Measurements from ENCODE around the gene CDC37. TPM values are rescaled to one million over a fixed set of nuclear protein-coding genes. Genes with fewer than 3 reads are reported as not detected.

Gene CDC37
- total RNA-seq, 4 donors from 2014 or later, result 144 to 177 (median 162) TPM

DNA sequence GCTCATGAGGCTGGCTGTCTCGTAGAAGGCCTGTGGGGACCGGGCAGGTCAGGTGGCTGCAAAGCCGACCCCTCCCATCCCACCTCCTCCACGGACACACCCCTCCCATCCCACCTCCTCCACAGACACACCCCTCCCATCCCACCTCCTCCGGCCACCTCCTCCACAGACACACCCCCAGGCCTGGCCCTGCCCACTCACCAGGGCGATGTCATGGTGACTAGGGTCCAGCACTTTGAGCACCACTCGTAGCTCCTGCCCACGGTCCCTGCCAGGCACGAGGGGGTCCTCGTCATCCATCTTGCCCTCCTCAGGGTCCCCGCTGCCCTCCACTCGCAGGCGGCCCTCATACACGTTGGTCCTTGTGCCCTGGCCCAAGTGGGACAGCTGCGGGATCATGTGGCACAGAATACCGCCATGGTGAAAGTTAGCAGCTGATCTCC is 41.8 kb downstream of the CDC37 start:
- Histone ChIP-seq H3K36me3 (peaks cover 0 to 100% of the 10 kb centered on the region in 2 donors), H3K4me3 (no peak overlapping the region), H3K27ac (no peak overlapping the region), H3K9me3 (no peaks in the 10 kb centered on the region), H3K27me3 (no peaks in the 10 kb centered on the region), H3K4me1 (no peaks in the 10 kb centered on the region)
- no CpG with 5 or more reads among the region's 16 CpGs for WGBS, 2 donors (ENCODE audit: low coverage in 1 of 2)
- TF ChIP-seq, protein P1, sequence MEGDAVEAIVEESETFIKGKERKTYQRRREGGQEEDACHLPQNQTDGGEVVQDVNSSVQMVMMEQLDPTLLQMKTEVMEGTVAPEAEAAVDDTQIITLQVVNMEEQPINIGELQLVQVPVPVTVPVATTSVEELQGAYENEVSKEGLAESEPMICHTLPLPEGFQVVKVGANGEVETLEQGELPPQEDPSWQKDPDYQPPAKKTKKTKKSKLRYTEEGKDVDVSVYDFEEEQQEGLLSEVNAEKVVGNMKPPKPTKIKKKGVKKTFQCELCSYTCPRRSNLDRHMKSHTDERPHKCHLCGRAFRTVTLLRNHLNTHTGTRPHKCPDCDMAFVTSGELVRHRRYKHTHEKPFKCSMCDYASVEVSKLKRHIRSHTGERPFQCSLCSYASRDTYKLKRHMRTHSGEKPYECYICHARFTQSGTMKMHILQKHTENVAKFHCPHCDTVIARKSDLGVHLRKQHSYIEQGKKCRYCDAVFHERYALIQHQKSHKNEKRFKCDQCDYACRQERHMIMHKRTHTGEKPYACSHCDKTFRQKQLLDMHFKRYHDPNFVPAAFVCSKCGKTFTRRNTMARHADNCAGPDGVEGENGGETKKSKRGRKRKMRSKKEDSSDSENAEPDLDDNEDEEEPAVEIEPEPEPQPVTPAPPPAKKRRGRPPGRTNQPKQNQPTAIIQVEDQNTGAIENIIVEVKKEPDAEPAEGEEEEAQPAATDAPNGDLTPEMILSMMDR (IDR thresholded peaks at IDR 0.05), result no peak
- TF ChIP-seq EP300 (IDR thresholded peaks at IDR 0.05) (no peak), POLR2A (IDR thresholded peaks at IDR 0.05) (no peak), POLR2AphosphoS5 (IDR thresholded peaks at IDR 0.05) (no peak)
- no peak for ATAC-seq

DNA sequence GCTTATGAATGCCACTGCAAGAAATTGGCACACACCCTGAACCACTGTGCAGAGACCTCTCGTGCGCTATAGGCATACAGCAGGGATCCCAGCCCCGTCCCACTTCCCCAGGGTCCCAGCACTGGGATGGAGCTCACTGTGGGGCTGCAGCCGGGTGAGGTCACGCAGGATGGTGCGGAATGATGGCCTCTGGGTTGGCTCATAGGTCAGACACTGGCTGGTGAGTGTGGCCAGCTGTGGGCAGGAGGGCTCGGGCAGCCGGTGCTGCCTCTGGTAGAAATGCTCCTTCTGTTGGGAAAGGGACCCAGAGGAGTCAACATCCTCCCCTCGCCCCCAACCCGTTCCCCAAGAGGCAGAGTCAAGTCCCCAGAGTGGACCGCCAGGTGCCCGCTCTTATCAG is 46.9 kb downstream of the CDC37 start:
- H3K4me3 ChIP-seq, result no peak overlapping the region
- TF ChIP-seq, protein P1 (IDR thresholded peaks at IDR 0.05), result no peak
- TF ChIP-seq POLR2A (IDR thresholded peaks at IDR 0.05) (no peak), POLR2AphosphoS5 (IDR thresholded peaks at IDR 0.05) (no peak), EP300 (IDR thresholded peaks at IDR 0.05) (no peak)

DNA sequence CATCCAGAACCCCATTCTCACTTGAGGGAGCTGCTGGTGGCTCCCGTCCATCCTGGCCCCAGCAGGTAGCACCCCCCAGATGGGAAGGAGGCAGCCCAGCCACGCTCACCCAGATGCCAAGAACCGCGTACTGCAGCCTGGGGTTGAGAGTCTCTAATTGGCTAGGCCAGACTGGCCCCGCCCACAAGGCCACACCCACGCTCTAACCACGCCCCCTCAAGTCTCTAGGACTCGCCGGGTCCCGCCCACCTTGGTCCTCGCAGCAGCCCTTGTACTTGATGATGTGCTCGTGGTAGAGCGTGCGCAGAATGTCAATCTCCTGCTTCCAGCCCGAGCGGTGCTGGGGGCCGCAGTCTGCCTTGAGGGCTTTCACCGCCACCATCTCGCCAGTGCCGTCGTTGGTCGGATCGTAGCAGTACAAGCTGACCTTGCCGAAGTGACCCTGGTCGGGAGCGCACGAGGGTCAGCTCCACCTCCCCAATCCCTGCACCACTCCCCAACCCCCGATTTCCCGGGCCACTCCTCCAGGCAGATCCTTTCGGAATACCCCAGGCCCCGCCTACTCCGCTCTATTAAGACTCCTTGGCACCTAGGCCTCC is 49.5 kb downstream of the CDC37 start:
- Histone ChIP-seq H3K4me1 (peaks cover 0 to 17% (median 5%) of the 10 kb centered on the region in 3 donors), H3K27me3 (no peaks in the 10 kb centered on the region), H3K36me3 (peaks cover 0 to 100% of the 10 kb centered on the region in 2 donors), H3K9me3 (no peaks in the 10 kb centered on the region), H3K4me3 (peak overlapping the region in 1 of 2 donors; percentile 26), H3K27ac (peak overlapping the region in 2 of 4 donors; percentile 60 to 65)
- 80% methylated on average over 1 of the region's 32 CpGs; no CpG with 5 or more reads in 1 of the 2 donors for whole genome bisulfite sequencing, 2 donors (ENCODE audit: low coverage in 1 of 2)
- ATAC-seq, result peak; percentile 46
- TF ChIP-seq POLR2AphosphoS5 (IDR thresholded peaks at IDR 0.05) (no peak), POLR2A (IDR thresholded peaks at IDR 0.05) (no peak), EP300 (IDR thresholded peaks at IDR 0.05) (no peak)
- TF ChIP-seq, protein P1 (IDR thresholded peaks at IDR 0.05), result no peak

More for the DNA sequence above, 46.9 kb downstream of the CDC37 start:
- WGBS, 2 donors (ENCODE audit: low coverage in 1 of 2), result 70% methylated on average over 2 of the region's 12 CpGs; no CpG with 5 or more reads in 1 of the 2 donors
- no peak for ATAC-seq
- H3K27ac ChIP-seq, result no peak overlapping the region
- peaks cover 0 to 17% (median 5%) of the 10 kb centered on the region in 3 donors for H3K4me1 ChIP-seq
- H3K9me3 ChIP-seq, result no peaks in the 10 kb centered on the region
- H3K27me3 ChIP-seq, result no peaks in the 10 kb centered on the region
- H3K36me3 ChIP-seq, result peaks cover 0 to 100% of the 10 kb centered on the region in 2 donors

DNA sequence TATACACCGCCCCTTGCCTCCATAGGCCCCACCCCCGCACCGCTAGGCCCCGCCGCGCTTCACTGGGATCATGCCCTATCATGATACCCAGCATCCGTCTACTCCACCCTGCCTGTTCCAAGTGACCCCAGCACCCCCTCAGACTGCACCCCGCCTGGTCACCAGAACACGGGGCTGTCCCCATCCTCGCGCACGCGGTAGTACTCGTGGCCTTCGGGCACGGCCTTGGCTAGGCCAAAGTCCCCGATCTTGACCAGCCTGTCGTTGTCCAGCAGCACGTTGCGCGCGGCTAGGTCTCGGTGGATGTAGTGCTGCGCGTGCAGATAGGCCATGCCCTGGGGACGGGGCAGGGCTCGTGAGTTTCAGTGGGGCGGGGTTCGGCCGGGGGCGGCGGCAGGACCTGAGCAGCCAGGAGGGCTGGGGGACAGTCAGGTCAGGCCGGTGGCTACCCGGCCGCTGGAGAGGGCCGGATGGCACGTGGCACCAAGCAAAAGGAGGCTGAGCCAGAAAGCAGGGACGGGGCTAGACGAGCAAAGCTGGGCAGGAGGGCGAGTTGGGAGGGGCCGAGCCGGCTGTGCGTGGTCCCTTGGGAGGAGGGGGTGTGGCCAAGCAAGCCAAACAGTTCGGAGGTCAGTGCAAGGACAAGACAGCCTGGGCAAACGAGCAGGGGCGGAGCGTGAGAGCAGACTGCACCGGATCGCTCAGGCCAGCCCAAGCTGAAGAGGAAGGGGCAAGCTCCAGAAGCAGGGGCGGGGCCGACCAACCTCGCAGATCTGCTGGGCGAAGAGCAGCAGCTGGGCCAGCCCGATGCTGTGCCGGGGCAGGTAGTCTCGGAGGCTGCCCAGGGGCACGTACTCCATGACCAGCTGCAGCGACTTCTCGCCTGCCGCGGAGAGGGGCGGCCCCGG is 50.3 kb downstream of the CDC37 start:
- Histone ChIP-seq H3K4me1 (peaks cover 0 to 17% (median 5%) of the 10 kb centered on the region in 3 donors), H3K36me3 (peaks cover 0 to 91% of the 10 kb centered on the region in 2 donors), H3K27ac (peak overlapping the region in 3 of 4 donors; percentile 43 to 65 (median 60)), H3K4me3 (peak overlapping the region in 1 of 2 donors; percentile 26), H3K27me3 (no peaks in the 10 kb centered on the region), H3K9me3 (no peaks in the 10 kb centered on the region)
- TF ChIP-seq EP300 (IDR thresholded peaks at IDR 0.05) (no peak), POLR2AphosphoS5 (IDR thresholded peaks at IDR 0.05) (no peak), POLR2A (IDR thresholded peaks at IDR 0.05) (no peak)
- WGBS, 2 donors (ENCODE audit: low coverage in 1 of 2), result 55 to 75% methylated on average over 11 to 17 of the region's 63 CpGs
- ATAC-seq, result peak; percentile 55

DNA sequence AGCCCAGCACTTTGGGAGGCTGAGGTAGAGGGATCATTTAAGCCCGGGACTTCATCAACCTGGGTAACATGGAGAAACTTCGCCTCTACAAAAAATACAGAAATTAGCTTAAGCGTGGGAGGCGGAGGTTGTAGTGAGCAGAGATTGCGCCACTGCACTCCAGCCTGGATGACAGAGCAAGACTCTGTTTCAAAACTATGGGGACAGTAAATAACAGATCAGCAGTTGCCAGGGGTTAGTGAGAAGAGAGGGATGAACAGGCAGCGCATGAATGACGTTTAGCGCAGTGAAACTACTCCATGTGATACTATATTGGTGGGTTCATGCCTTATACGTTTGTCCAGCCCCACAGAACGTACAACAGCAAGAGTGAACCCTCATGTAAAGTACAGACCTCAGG is 56.8 kb downstream of the CDC37 start:
- ATAC-seq, result peak; percentile 51
- WGBS, 2 donors (ENCODE audit: low coverage in 1 of 2), result 66 to 76% methylated on average over 5 to 9 of the region's 10 CpGs
- TF ChIP-seq POLR2A (IDR thresholded peaks at IDR 0.05), result no peak
- TF ChIP-seq POLR2AphosphoS5 (IDR thresholded peaks at IDR 0.05), result no peak
- no peak for TF ChIP-seq EP300 (IDR thresholded peaks at IDR 0.05)
- TF ChIP-seq, protein P1 (IDR thresholded peaks at IDR 0.05), result no peak

More for the DNA sequence above, 56.8 kb downstream of the CDC37 start:
- no peaks in the 10 kb centered on the region for H3K9me3 ChIP-seq
- H3K27ac ChIP-seq, result no peak overlapping the region
- peaks cover 0 to 26% of the 10 kb centered on the region in 2 donors for H3K36me3 ChIP-seq
- no peaks in the 10 kb centered on the region for H3K27me3 ChIP-seq
- H3K4me3 ChIP-seq, result no peak overlapping the region
- H3K4me1 ChIP-seq, result no peaks in the 10 kb centered on the region
